GM19238 (cell line): ENCODE results near the gene UBA52.
"Not testable (repeated sequence)": the region's sequence is repeated elsewhere in the genome, so short reads cannot be mapped to it uniquely, and the experiment has no call there.

ENCODE experiments used
- DNase-seq: peaks from one replicate; pipeline ENCODE4 v3.0.0; 2011; ENCODE audit warnings: low spot score; ENCODE audit not compliant: insufficient read length

Gene UBA52

DNA sequence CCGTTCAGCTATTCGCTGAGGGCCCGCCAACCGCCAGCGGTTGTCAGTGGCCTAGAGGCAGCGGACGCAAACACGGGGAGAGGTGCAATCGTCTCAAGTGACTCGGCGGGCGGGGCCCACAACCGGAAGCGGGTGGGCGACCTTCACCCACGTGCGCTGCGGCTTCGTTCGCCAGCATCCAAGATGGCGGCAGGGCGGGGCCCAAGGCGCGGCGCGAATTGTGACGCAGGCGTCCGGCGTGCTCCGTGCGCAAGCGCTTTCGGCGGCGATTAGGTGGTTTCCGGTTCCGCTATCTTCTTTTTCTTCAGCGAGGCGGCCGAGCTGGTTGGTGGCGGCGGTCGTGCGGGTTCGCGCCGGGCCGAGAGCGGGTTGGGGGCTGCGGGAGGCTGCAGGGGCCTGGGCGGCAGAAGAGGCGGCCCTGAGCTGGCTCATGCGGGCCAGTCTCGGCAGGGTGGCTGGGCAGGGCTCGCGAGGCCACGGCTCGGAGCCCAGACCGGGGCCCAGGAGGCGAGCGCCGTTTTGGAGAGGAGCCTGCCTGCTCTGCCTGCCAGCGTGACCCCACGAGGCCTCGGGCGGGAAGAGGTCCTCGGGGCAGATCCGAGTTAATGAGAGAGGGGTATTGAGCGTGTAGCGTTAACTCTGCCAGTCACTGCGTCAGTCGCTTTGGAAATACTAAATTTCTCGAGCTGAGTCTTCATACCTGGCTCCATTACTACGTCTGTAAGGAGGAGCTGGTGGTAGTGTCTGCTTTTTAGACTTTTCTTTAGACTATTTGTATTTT is at the start of gene UBA52:
UBA52 (plus strand) TSS at position 294 of the 781 bp plus-strand sequence. CDS start 1,444 bp downstream, outside the sequence.
- peak; percentile 88 for DNase-seq

DNA sequence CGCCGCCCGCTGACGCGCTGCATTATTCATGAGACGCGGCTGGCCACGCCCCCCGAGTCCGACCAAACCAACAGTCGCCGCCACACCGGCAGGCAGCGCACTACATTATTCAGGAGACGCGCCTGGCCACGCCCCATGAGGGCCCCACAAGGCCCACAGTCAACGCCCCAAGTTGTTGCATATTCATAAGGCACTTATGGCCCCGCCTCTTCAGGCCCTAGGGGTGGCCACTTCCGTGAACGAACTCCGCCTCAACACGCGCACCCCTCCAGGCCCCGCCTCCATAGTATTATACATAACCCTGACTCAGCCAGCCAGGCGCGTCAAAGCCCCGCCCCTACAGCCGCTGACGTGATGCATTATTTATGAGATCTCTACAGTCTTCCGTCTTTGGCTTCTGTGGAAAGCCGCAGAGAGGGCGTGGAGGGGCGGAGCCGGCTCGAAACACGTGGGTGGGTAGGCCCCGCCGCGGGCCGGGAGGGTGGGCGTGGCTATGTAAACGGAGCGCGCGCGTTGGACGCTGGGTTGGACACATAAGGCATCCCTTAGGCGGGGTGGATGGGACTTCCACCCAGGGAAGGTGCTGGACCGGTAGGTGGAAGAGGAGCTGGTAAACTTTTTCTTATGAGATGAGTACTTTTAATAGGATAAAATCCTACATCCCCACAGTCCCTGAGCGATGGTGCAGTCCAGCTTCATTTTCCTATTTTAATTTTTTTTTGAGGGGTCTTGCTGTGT is 49.4 kb upstream of the UBA52 start:
- peak; percentile 94 for DNase-seq

DNA sequence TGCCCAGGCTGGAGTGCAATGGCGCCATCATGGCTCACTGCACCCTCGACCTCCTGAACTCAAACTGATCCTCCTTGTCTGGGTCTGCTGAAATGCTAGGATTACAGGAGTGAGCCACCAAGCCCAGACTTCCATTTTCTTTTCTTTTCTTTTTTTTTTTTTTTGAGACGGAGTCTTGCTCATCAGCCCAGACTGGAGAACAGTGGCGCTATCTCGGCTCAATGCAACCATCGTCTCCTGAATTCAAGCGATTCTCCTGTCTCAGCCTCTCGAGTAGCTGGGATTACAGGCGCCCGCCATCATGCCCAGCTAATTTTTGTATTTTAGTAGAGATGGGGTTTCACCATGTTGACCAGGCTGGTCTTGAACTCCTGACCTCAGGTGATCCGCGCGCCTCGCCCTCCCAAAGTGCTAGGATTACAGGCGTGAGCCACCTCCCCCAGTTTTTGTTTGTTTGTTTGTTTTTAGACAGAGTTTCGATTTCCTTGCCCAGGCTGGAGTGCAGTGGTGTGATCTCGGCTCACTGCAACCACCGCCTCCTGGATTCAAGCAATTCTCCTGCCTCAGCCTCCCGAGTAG is 48.7 kb upstream of the UBA52 start:
- DNase-seq, result not testable (repeated sequence)

DNA sequence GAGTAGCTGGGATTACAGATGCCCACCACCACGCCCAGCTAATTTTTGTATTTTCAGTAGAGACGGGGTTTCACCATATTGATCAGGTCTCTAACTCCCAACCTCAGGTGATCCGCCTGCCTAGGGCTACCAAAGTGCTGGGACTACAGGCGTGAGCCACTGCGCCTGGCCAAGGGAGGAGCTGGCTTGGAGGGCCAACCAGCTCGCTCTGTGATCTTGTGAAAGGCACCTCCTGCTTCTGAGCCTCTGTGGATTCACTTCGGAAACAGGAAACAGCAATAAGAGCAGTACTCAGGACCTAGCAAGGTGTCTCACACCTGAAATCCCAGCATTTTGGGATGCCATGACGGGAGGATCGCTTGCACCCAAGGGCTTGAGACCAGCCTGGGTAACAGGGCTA is 47.8 kb upstream of the UBA52 start:
- no peak for DNase-seq

DNA sequence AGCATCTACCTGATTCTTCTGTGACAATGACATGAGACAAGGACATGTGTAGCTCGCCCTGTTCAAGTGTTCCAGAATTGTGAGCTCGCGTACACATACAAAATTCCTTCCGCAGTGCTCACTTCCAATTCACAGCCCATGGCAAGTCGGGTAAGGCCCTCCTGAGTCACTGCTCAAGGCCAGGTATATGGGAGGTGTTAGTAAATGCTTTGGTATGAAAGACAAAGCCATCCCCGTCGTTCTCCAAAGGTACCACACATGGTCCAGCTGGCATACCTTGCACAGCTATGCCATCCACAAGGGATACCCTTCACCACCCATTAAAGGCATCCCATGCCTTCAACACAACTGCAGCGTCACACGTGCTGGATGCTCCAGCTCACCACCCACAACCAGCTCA is 45.3 kb upstream of the UBA52 start:
- no peak for DNase-seq

DNA sequence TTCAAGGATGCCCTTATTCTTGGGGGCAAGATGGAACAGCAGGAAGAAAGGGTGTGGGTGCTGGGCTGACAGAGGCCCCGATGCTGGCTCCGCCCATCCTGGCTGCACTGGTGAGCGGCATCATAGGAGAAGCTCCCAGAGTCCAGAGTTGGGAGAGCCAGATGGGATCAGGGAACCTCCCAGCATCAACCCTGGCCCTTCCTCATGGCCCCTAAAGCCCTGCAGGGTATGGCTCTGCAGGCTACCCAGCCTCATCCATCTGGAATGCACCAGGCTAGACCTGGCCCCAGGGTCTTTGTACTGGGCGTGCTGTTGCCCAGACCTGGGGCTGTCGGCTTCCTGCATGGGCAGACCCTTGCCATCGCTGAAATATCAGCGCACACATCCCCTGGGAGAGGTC is 41.9 kb upstream of the UBA52 start:
- no peak for DNase-seq

DNA sequence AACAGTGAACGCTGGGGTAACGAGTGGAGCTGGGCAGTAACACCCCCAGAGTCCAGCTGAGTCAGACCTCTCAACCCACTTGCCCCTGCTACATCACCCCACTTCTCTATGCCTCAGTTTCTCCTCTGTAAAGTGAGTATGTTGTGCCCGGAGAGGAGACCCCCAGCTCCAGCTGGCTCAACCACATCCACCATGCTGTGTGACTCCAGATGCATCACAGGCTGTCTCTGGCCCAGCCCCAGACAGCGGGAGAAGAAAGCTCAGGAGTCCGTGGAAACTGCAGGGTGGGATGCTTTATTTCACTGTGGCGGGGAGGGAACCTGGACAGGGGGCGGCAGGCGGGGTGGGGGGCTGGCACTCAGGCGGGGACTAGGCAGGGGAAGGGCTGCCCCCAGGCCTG is 40.2 kb upstream of the UBA52 start:
- no peak for DNase-seq

DNA sequence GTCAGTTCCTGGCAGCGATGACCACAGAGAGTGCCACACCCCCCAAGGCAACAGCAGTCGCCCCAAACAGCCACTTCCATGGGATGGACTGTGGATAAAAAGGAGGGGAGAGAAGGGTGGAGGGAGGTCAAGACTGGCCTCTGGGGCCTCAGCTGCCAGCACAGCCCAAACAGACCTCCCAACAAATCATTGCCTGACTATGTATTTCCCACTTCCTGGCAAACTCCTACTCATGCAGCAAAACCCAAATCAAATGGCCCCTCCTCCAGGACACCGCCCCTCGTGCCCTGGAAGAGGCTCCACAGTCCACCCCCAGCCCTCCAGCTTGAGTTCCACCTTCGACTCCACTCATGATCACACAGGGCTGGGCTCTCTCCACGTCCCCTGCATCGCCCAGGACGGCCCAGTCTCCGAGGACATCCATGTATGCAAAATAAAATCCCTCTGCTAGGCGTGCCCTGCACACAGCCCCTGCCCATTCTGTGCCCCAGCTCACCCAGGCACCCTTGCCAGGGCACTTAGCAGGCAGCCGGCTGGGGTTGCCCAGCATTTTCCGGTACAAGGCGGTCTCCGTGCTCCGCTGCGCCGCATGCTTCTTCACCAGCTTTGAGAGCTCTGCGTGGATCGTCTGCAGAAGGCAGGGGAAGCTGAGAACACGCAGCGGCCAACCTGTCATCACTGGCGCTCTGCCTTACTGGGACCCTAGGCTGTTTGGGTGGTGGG is 39.3 kb upstream of the UBA52 start:
- no peak for DNase-seq

DNA sequence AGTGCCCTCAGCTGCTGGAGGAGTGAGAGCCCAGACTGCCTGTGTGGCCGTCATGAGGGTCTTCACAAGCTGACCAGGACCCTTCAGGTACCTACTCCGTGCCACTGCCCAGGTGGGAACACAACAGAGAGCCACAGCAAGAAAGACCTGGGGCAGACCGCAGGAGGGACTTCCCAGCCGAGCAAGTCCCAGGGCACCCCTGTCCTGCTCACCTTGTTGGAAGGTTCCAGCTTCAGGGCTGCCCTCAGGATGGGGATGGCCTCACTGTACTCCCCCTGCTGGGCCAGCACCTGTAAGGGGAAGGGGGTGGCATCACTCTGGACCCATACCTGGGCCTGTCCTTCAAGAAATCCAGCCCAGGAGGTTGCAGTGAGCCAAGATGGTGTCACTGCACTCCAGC is 38.6 kb upstream of the UBA52 start:
- no peak for DNase-seq

DNA sequence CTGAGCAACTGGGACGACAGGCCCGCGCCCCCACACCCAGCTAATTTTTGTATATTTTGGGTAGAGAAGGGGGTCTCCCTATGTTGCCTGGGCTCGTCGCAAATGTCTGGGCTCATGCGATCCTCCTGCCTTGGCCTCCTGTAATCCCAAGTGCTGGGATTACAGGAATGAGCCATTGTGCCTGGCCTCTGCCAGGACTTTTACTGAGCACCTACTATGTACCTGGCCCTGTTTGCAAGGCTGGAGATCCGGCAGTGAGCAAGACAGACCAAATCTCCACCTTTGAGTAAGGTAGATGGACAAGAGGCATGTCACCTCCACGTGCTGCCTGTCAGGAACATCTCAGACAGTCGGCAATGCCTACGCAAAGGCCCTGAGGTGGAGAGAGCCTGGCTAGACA is 35.2 kb upstream of the UBA52 start:
- no peak for DNase-seq

DNA sequence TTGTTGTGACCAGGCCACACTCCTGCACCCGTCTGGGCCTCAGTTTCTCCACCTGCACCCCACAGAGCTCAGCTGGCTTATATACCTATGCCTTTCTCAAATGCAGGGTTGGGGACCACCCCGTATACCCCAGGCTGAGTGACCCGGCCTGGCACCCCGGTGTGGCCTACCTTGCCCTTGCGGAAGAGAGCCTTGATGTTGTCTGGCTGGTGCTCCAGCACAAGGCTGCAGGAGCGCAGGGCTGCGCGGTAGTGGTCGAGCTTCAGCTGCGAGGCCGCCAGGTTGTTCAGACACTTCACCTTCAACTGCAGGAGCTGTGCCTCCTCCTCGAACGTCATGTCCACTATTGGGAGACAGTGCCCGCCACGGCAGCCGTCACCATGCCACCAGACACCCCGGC is 34.2 kb upstream of the UBA52 start:
- no peak for DNase-seq

DNA sequence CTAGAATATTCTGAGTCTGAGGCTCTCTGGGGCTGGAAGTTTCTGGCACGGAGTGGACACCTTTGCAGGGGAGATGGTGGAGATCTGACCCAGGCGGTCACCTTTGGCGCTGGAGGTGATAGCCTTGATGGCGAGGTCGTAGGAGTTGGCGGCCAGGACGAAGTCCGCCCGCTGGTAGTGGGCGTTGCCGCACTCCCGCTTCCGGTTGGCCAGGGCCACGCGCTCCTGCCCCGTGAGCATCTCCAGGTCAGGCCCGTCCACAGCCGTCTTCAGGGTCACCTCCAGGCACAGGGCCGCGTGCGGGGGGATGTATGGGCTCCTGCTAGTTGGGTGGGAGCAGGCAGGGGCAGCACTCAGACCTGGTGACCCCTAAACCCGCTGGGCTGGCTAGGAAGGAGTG is 33.5 kb upstream of the UBA52 start:
- no peak for DNase-seq

DNA sequence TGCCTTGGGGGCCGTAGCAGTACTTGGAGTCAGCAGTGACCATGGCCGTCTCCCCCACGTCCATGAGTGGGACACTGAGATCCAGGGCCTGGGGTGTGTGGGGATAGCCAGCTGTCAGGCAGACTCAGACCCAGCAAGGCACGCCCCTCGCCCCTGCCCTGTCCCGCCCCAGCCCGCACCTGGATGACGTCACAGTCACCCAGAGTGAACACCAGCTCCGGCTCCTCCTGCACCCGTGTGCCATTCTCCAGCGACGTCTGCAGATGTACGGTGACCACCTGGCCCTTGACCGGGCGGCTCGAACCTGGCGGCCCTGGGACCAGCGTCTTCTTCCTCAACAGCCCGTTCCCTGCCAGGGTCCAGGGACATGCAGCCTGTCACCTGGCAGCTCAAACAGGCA is 32.3 kb upstream of the UBA52 start:
- DNase-seq, result no peak

DNA sequence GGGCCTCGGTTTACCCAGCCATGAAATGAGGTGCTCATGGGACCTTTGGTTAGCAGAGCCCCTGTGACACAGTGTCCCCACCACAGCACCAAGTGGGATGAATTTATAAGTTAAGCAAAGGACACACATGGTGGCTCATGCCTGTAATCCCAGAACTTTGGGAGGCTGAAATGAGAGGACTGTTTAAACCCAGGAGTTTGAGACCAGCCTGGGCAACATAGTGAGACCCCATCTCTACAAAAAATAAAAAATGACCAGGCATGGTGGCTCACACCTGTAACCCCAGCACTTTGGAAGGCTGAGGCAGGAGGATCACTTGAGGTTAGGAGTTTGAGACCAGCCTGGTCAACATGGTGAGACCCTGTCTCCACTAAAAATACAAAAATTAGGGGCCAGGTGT is 31.5 kb upstream of the UBA52 start:
- DNase-seq, result not testable (repeated sequence)

DNA sequence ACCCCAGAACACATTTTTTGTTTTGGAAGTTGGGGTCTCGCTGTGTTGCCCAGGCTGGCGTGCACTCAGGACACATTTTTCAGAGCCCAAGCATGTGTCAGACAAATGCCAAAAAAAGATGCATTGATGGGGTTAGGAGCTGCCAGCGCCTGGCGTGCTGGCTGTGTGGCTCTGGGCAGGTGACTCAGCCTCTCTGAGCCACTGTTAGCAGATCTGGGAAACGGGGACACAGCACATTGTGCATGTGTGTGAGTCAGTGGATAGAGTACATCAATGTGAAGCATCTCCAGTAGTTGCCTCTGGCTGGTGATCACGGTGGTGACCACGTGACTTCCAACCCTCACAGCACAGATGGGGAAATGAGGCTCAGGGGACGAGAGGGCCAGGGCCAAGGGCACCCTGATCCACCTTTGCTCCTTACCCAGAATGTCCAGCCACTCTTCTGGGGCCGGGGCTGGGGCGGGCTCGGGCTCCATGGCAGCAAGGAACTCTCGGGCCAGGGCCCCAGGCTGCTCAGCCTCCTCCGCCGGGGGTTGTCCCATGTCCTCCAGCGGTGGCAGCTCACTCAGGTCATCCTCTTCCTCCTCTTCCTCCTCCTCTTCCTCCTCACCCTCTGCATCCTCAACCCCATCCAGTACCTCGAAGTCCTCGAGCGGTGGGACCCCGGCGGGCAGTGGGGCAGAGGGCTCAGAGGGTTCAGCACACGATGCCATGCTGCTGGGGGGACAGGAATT is 30.2 kb upstream of the UBA52 start:
- DNase-seq, result no peak

DNA sequence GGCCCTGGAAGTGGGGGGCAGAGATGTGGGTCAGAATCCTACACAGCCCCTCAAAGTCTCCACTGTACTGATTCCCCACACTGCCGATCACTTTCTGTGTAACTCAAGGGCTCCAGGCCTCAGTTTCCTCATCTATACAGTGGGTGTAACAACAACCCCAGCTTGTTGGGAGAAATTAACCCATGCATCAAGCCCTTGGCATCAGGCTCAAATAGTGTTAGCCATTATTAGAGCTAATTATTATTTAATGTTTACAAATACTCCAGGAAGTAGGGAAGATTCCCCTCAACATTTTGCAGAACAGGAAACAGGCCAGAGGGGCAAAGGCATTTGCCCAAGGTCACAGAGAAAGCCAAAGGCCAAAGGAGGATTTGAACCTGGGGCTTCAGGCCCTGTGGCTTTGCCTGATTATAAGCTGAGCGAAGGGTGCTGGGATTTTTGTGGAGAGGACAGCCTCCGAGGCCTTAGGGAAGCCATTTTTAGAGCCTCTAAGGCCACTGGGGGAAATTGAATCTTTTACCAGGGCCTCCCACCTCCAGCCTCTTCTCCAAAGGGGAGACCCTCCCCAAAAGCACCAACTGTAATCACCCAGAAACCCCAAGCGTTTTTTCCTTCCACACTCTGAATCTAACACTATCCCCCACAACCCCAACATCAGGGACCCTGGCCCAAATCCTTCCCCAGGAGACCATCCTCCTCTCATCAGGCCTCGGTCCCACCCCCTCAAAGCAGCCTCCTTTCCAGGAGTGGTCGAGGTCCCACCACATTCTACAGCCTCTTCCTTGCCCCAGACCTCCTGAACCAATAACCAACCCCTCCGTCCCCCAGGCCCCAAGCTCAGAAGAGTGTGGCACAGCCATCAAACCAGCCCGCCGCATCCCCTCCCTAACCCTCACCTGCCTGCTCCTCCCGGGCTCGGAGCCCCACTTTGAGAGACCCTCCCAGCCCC is 29.4 kb upstream of the UBA52 start:
- no peak for DNase-seq

DNA sequence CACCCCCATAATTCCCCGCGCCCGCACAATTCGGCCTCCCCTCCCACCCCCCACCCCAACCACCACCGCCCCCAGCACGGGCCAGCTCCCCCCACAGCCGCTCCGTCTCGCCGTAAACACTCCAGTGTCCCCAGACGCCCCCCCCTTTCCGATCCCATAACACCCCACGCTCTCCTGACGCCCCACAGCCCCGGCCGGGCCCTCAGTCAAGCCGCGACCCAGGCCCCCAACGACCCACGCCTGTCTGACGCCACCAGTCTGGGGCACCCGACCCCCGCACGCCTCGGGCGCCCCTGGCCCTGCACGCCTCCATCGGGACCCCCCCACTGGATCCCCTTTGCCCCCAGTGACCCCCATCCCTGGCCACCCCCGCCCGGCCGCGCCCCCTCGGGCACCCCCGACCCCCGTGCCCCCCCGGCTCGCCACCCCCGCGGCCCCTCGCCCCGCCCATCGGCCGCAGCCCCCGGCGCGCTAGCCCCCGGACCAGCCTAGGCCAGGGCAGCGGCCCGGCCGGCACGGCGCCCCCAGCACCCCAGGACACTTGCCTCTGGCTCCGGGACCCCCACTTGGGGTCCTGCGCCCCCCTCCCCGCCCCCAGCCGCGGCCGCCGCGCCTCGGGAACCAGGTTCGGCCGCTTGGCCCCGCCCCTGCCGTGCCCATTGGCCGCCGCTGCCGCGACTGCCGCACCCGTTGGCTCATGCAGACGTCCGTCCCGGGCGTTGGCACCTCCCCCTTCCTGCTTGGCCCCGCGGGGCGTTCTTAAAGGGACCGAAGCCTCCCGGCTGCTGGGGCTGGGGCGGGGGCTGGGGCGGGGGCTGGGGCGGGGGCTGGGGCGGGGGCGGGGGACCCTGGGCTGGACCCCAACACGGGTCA is 28.5 kb upstream of the UBA52 start, which contains the start of gene FKBP8:
FKBP8 (minus strand) TSS at position 633 of the 873 bp plus-strand sequence. CDS start 1,603 bp downstream, outside the sequence.
- DNase-seq, result peak; percentile 99

DNA sequence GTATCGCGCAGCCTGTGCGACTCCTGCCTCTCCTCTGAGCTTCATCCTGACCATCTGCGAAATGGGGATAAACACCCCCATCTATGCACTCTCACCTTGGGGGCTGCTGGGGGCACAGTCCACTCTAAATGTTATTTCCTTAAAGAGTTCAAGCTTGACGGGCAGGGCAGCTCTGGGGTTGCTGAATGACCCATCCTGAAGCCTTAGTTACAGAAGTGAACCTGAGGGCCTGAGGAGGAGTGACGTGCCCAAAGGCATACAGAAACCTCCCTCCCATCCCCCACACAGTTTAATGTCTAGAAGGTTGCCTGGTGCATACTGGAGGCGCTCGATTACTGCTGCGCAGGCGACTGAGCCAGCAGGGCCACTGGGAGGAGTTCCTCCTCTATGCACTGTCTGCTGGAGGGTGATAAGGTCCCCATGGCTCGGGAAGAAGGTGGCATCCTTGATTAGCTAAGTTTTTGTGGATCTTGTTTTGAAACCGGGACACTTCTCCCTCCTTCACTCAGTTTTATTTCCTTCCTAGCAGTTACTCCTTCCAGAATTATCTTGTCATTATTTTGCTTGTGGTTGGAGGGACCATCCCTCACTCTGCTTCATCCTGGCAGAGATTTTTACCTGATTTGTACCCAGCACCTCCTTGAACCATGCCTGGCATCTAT is 27.7 kb upstream of the UBA52 start:
- peak; percentile 75 for DNase-seq
